Keratinocyte (primary cell): ENCODE results near the gene NT5M. TPM values are rescaled to one million over a fixed set of nuclear protein-coding genes. Genes with fewer than 3 reads are reported as not detected.

ENCODE experiments used
- DNase-seq: peaks from one replicate; pipeline ENCODE4 v3.0.0-alpha.2; 2011; ENCODE audit warnings: low read depth, missing footprints, low spot score
- FAIRE-seq: peaks from 2 replicates; lab custom pipeline; 2011; peaks lifted over from hg19 to GRCh38; lab: Jason Lieb, UNC
- H2AFZ ChIP-seq: 2 replicates; pipeline ENCODE4 v1.6.0; 2012; ENCODE audit warnings: low read length, control low read depth, inconsistent platforms; ENCODE audit not compliant: control insufficient read depth
- H3K27ac ChIP-seq: 2 replicates; pipeline ENCODE4 v1.5.1; 2011; ENCODE audit warnings: low read length; ENCODE audit not compliant: control insufficient read depth, insufficient read depth
- H3K27me3 ChIP-seq: 3 replicates; pipeline ENCODE4 v1.6.0; 2011; ENCODE audit warnings: low read length; ENCODE audit not compliant: control insufficient read depth, insufficient read depth; ENCODE audit errors: extremely low read depth
- H3K36me3 ChIP-seq, 2 experiments: 2 replicates in 1 of 2; 3 replicates in 1 of 2; pipeline ENCODE4 v1.5.1; 2011; ENCODE audit warnings: low read length in 2 of 2, mild to moderate bottlenecking in 1 of 2; ENCODE audit not compliant: control insufficient read depth in 2 of 2, insufficient read depth in 2 of 2; ENCODE audit errors: extremely low read depth in 1 of 2
- H3K4me1 ChIP-seq: 3 replicates; pipeline ENCODE4 v1.5.1; 2011; ENCODE audit warnings: low read length; ENCODE audit not compliant: control insufficient read depth, insufficient read depth; ENCODE audit errors: extremely low read depth
- H3K4me2 ChIP-seq: 3 replicates; pipeline ENCODE4 v1.6.0; 2011; ENCODE audit warnings: low read depth, low read length; ENCODE audit not compliant: control insufficient read depth, insufficient read depth; ENCODE audit errors: extremely low read depth
- H3K4me3 ChIP-seq, 3 experiments: fragments of 200-600 bp in 1 of 3; sonication (generic) in 1 of 3; 2 replicates in 2 of 3; 3 replicates in 1 of 3; pipeline ENCODE4 v1.5.1; 2011 to 2016; ENCODE audit warnings: low read length in 3 of 3, mild to moderate bottlenecking in 3 of 3, control low read depth in 2 of 3, inconsistent platforms in 1 of 3, low read depth in 1 of 3, mixed read lengths in 1 of 3, mixed run types in 1 of 3, moderate library complexity in 1 of 3; ENCODE audit not compliant: control insufficient read depth in 2 of 3, insufficient read depth in 2 of 3; ENCODE audit errors: extremely low read depth in 1 of 3
- H3K79me2 ChIP-seq: 2 replicates; pipeline ENCODE4 v1.6.0; 2012; ENCODE audit warnings: low read length; ENCODE audit not compliant: control insufficient read depth, insufficient read depth
- H3K9ac ChIP-seq: 3 replicates; pipeline ENCODE4 v1.6.0; 2011; ENCODE audit warnings: low read length; ENCODE audit not compliant: control insufficient read depth, insufficient read depth; ENCODE audit errors: extremely low read depth
- H3K9me1 ChIP-seq: 3 replicates; pipeline ENCODE4 v1.6.0; 2011; ENCODE audit warnings: low read length; ENCODE audit not compliant: control insufficient read depth, insufficient read depth; ENCODE audit errors: extremely low read depth
- H3K9me3 ChIP-seq: 2 replicates; pipeline ENCODE4 v1.5.1; 2012; ENCODE audit warnings: low read depth, low read length; ENCODE audit not compliant: control insufficient read depth
- H4K20me1 ChIP-seq: 3 replicates; pipeline ENCODE4 v1.6.0; 2011; ENCODE audit warnings: low read length; ENCODE audit not compliant: control insufficient read depth, insufficient read depth; ENCODE audit errors: extremely low read depth
- EZH2 ChIP-seq: IDR thresholded peaks from one replicate; pipeline ENCODE4 v1.6.1; 2012; ENCODE audit warnings: inconsistent platforms, mild to moderate bottlenecking, low read length, moderate library complexity
- dilution Hi-C: fragments of 300-500 bp; cut with MboI; formaldehyde crosslinking; loops from one replicate; pipeline ENCODE4 v1.7.0; 2020; ENCODE audit warnings: low sequenced_read_pairs; ENCODE audit not compliant: extremely low pct_ligation_motif_present
- polyA plus RNA-seq, 5 experiments: library from polyadenylated mRNA; depleted of rRNA in 3 of 5; stranded (reverse) in 3 of 5; stranded (forward) in 1 of 5; unstranded in 1 of 5; fragments of >200 nt; gene quantifications; 1 replicate in 1 of 5; 2 replicates in 3 of 5; 3 replicates in 1 of 5; pipeline versions ENCODE4 v1.2.1 to v1.2.3, GENCODE V29; 2011 to 2012; ENCODE audit warnings: missing spikeins in 2 of 5, low read depth in 1 of 5, low replicate concordance in 1 of 5
- TF ChIP-seq, protein P1 (sequence below), 3 experiments: IDR thresholded peaks in 1 of 3; conservative IDR thresholded peaks in 1 of 3; optimal IDR thresholded peaks in 1 of 3; 2 replicates in 2 of 3; 3 replicates in 1 of 3; pipeline versions ENCODE3 to v1.5.1; 2011; ENCODE audit warnings: low read length in 3 of 3, mild to moderate bottlenecking in 3 of 3, moderate library complexity in 2 of 3, control low read depth in 1 of 3, inconsistent platforms in 1 of 3; ENCODE audit not compliant: insufficient read depth in 2 of 3; ENCODE audit errors: extremely low read depth in 1 of 3

The NT5M gene
- polyA plus RNA-seq, 1 donor (not counting 4 experiments of a cell fraction or from before 2014, with no cell fraction given): 0.16 TPM

DNA sequence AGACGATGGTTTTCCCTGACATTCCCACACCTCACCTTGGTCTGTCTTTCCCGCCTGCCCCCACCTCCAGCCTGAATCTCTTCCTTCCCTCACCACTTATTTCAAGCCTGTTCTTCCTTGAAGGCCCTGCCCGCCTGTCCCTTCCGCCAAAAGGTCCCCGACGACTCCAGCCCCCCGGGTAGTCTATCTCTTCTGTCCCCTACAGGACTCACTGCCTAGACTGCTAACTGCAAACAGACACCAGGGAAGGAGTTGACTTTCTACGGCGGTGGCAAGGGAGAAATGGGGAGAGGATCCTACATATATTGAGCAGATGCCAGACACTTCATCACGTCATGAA, 53.7 kb downstream of the NT5M start:
- H3K27ac ChIP-seq: no peak overlapping the region
- no peak for FAIRE-seq

DNA sequence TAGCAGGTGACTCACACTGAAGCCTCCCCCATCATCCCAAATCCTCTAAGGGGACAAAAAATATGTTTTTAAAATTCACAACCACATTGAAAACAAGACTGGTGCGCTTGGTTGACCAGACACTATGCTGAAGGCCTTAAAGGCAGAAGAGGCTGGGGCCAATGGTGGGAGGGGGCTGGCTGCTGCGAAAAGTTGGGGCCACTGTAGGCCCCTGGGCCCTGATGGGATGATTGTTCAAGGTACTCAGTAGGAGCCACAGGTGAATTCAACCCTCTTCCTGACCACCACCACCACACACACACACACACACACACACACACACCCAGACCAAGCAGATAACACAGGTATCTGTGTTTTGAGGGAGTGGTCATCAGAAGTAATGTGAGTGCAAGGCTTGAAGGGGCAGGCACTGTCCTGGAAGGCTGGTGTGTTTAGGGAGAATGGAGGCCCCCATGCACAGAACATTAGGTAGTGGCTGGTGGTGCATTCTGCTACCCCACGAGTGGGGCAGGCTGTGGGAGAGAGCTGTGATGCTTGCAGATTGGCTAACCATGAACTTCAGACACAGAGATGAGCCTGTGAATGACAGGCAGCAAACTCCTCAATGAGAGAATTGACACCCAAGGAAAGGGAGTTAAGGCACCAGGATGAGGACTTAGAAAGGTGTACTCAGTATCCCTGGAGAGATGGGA, 55.0 kb downstream of the NT5M start:
- DNase-seq: no peak
- Histone ChIP-seq H3K9me3 (no peaks in the 10 kb centered on the region), H3K4me1 (peaks cover 3% of the 10 kb centered on the region), H2AFZ (no peak overlapping the region), H3K9me1 (no peaks in the 10 kb centered on the region), H3K4me2 (no peak overlapping the region), H3K4me3 (no peak overlapping the region), H3K27me3 (peaks cover 7% of the 10 kb centered on the region), H3K36me3 (no peaks in the 10 kb centered on the region), H3K79me2 (no peaks in the 10 kb centered on the region), H4K20me1 (no peaks in the 10 kb centered on the region), H3K9ac (no peak overlapping the region), H3K27ac (no peak overlapping the region)
- TF ChIP-seq EZH2: no peak
- TF ChIP-seq, protein P1, sequence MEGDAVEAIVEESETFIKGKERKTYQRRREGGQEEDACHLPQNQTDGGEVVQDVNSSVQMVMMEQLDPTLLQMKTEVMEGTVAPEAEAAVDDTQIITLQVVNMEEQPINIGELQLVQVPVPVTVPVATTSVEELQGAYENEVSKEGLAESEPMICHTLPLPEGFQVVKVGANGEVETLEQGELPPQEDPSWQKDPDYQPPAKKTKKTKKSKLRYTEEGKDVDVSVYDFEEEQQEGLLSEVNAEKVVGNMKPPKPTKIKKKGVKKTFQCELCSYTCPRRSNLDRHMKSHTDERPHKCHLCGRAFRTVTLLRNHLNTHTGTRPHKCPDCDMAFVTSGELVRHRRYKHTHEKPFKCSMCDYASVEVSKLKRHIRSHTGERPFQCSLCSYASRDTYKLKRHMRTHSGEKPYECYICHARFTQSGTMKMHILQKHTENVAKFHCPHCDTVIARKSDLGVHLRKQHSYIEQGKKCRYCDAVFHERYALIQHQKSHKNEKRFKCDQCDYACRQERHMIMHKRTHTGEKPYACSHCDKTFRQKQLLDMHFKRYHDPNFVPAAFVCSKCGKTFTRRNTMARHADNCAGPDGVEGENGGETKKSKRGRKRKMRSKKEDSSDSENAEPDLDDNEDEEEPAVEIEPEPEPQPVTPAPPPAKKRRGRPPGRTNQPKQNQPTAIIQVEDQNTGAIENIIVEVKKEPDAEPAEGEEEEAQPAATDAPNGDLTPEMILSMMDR (optimal IDR thresholded peaks at IDR 0.05 in 1 of 3, IDR thresholded peaks at IDR 0.05 in 1 of 3, conservative IDR thresholded peaks at IDR 0.05 in 1 of 3; ENCODE audit: extremely low read depth in 1 of 3, insufficient read depth in 2 of 3, low read length in 3 of 3): no peak
- FAIRE-seq: no peak
- dilution Hi-C loops: no loop called here

More for the DNA sequence above, 53.7 kb downstream of the NT5M start:
- Histone ChIP-seq H3K4me1 (peaks cover 3% of the 10 kb centered on the region), H4K20me1 (no peaks in the 10 kb centered on the region), H3K9me3 (no peaks in the 10 kb centered on the region), H3K9ac (no peak overlapping the region), H3K9me1 (no peaks in the 10 kb centered on the region), H3K4me2 (no peak overlapping the region), H3K36me3 (no peaks in the 10 kb centered on the region), H3K27me3 (peaks cover 8% of the 10 kb centered on the region), H2AFZ (no peak overlapping the region), H3K4me3 (no peak overlapping the region), H3K79me2 (no peaks in the 10 kb centered on the region)
- TF ChIP-seq, protein P1 (optimal IDR thresholded peaks at IDR 0.05 in 1 of 3, IDR thresholded peaks at IDR 0.05 in 1 of 3, conservative IDR thresholded peaks at IDR 0.05 in 1 of 3; ENCODE audit: extremely low read depth in 1 of 3, insufficient read depth in 2 of 3, low read length in 3 of 3): no peak
- no peak for DNase-seq
- dilution Hi-C loops: no loop called here
